Measurements from ENCODE around the gene ATXN1. TPM values are rescaled to one million over a fixed set of nuclear protein-coding genes. Genes with fewer than 3 reads are reported as not detected.
"Not testable (repeated sequence)": the region's sequence is repeated elsewhere in the genome, so short reads cannot be mapped to it uniquely, and the experiment has no call there.

ATXN1 gene
- total RNA-seq, 1 experiment from 2014 or later: 27.0 TPM

- Histone ChIP-seq H3K36me3 (ENCODE audit: low read depth, low read length) (no peaks in the 10 kb centered on the region), H3K4me1 (ENCODE audit: insufficient read depth, low read length) (no peaks in the 10 kb centered on the region), H3K4me3 (ENCODE audit: low read length) (no peak overlapping the region), H4K20me1 (ENCODE audit: low read length) (no peaks in the 10 kb centered on the region), H3K79me2 (ENCODE audit: low read length) (no peaks in the 10 kb centered on the region), H3K9me2 (replicated peaks; ENCODE audit: low read length) (no peaks in the 10 kb centered on the region), H3K27me3 (ENCODE audit: low read length) (no peaks in the 10 kb centered on the region), H3K9ac (ENCODE audit: low read length) (no peak overlapping the region), H3F3A (ENCODE audit: low read length, unreplicated experiment) (no peaks in the 10 kb centered on the region), H3K9me3 (ENCODE audit: low read length) (no peaks in the 10 kb centered on the region), H2AFZ (ENCODE audit: low read length) (no peak overlapping the region), H3K4me2 (ENCODE audit: low read length) (no peak overlapping the region), H3K27ac (ENCODE audit: low read length) (no peak overlapping the region)
- DNase-seq (no peak), ATAC-seq (no peak)
- intact Hi-C loops (cut with micrococcal nuclease): no loop called here
- POLR2A ChIA-PET (ENCODE audit: unreplicated experiment): no interaction called here
- BruUV-seq (replicated peaks): no TSS peak
- CTCF ChIA-PET: no interaction called here
- TF ChIP-seq EZH2 (IDR thresholded peaks at IDR 0.05; ENCODE audit: low read length, unreplicated experiment): no peak
- TF ChIP-seq, protein P1, sequence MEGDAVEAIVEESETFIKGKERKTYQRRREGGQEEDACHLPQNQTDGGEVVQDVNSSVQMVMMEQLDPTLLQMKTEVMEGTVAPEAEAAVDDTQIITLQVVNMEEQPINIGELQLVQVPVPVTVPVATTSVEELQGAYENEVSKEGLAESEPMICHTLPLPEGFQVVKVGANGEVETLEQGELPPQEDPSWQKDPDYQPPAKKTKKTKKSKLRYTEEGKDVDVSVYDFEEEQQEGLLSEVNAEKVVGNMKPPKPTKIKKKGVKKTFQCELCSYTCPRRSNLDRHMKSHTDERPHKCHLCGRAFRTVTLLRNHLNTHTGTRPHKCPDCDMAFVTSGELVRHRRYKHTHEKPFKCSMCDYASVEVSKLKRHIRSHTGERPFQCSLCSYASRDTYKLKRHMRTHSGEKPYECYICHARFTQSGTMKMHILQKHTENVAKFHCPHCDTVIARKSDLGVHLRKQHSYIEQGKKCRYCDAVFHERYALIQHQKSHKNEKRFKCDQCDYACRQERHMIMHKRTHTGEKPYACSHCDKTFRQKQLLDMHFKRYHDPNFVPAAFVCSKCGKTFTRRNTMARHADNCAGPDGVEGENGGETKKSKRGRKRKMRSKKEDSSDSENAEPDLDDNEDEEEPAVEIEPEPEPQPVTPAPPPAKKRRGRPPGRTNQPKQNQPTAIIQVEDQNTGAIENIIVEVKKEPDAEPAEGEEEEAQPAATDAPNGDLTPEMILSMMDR (conservative IDR thresholded peaks at IDR 0.05; ENCODE audit: low read depth, low read length): no peak
- no peak for TF ChIP-seq EZH2phosphoT487 (IDR thresholded peaks at IDR 0.05; ENCODE audit: borderline replicate concordance, low read length)
Observed at GRCh38 chr6:16264785-16265184, 496.5 kb downstream of the ATXN1 start.

DNA sequence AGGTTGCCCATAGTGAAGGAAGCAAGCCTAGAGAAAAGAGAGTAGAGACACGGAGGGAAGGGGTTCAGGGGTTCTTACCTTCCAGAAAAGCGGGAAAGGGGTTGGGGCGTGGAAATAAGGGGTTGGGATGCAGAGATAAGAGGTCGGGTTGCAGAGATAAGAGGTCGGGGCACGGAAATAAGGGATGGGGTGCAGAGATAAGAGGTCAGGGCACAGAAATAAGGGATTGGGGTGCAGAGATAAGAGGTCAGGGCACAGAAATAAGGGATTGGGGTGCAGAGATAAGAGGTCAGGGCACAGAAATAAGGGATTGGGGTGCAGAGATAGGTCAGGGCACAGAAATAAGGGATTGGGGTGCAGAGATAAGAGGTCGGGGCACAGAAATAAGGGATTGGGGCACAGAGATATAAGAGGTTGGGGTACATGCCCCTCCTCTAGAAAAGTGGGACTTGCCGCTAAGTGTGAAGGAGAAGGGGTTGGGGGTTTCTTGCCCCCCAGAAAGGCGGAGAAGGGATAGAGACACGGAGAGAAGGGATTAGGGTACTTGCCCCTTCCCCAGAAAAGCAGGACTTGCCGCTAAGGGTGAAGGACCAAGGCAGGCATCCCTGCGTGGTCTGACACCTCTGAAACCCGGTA, 497.7 kb downstream of the ATXN1 start:
- intact Hi-C loops (cut with micrococcal nuclease): not testable (repeated sequence)

GRCh38 chr6:16262773-16263172, 498.5 kb downstream of the ATXN1 start:
- H3K36me3 ChIP-seq (ENCODE audit: low read depth, low read length); ATAC-seq; H3K27ac ChIP-seq (ENCODE audit: low read length); H3K27me3 ChIP-seq (ENCODE audit: low read length); POLR2A ChIA-PET (ENCODE audit: unreplicated experiment); H3K4me2 ChIP-seq (ENCODE audit: low read length); H3K4me3 ChIP-seq (ENCODE audit: low read length); intact Hi-C loops (cut with micrococcal nuclease); H3K79me2 ChIP-seq (ENCODE audit: low read length); H4K20me1 ChIP-seq (ENCODE audit: low read length); H3K4me1 ChIP-seq (ENCODE audit: insufficient read depth, low read length); H3F3A ChIP-seq (ENCODE audit: low read length, unreplicated experiment); H3K9me2 ChIP-seq (replicated peaks; ENCODE audit: low read length); H3K9ac ChIP-seq (ENCODE audit: low read length); H3K9me3 ChIP-seq (ENCODE audit: low read length); BruUV-seq (replicated peaks); CTCF ChIA-PET; DNase-seq; H2AFZ ChIP-seq (ENCODE audit: low read length): not testable (repeated sequence)

More for the DNA sequence above, 497.7 kb downstream of the ATXN1 start:
- H3K27me3 ChIP-seq (ENCODE audit: low read length); ATAC-seq; H3K9ac ChIP-seq (ENCODE audit: low read length); H3K27ac ChIP-seq (ENCODE audit: low read length); H4K20me1 ChIP-seq (ENCODE audit: low read length); POLR2A ChIA-PET (ENCODE audit: unreplicated experiment); BruUV-seq (replicated peaks); DNase-seq; H2AFZ ChIP-seq (ENCODE audit: low read length); H3F3A ChIP-seq (ENCODE audit: low read length, unreplicated experiment); H3K9me3 ChIP-seq (ENCODE audit: low read length); H3K4me3 ChIP-seq (ENCODE audit: low read length); H3K36me3 ChIP-seq (ENCODE audit: low read depth, low read length); H3K9me2 ChIP-seq (replicated peaks; ENCODE audit: low read length); H3K4me2 ChIP-seq (ENCODE audit: low read length); H3K79me2 ChIP-seq (ENCODE audit: low read length); H3K4me1 ChIP-seq (ENCODE audit: insufficient read depth, low read length); CTCF ChIA-PET: not testable (repeated sequence)

DNA sequence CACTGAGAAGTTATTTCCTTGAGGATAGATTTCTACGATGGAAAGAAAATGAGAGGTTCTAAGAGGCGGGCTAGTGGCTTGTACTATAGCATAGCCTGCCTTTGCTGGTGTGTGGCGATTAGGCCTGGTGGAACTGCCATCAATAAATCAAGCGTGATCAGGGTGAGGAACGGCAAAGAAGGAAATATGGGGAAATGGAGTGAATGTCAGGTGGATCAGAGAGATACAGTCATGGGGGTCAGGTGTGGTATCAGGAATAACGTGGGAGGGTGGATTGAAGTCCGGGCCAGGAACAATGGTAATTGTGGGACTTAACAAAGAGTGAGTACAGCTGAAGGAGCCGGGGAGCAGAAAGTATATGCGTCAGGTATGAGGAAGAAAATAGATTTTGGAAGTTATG, 500.7 kb downstream of the ATXN1 start:
- H3K79me2 ChIP-seq (ENCODE audit: low read length): not testable (repeated sequence)

GRCh38 chr6:16259604-16260003, 501.7 kb downstream of the ATXN1 start:
- intact Hi-C loops (cut with micrococcal nuclease); ATAC-seq; POLR2A ChIA-PET (ENCODE audit: unreplicated experiment): not testable (repeated sequence)

More for the DNA sequence above, 500.7 kb downstream of the ATXN1 start:
- intact Hi-C loops (cut with micrococcal nuclease); H3K36me3 ChIP-seq (ENCODE audit: low read depth, low read length); H3K4me1 ChIP-seq (ENCODE audit: insufficient read depth, low read length); H3F3A ChIP-seq (ENCODE audit: low read length, unreplicated experiment); H3K9ac ChIP-seq (ENCODE audit: low read length); H3K27me3 ChIP-seq (ENCODE audit: low read length); H3K4me3 ChIP-seq (ENCODE audit: low read length); POLR2A ChIA-PET (ENCODE audit: unreplicated experiment); H3K9me3 ChIP-seq (ENCODE audit: low read length); H3K9me2 ChIP-seq (replicated peaks; ENCODE audit: low read length); ATAC-seq; DNase-seq; H3K27ac ChIP-seq (ENCODE audit: low read length); H4K20me1 ChIP-seq (ENCODE audit: low read length); H2AFZ ChIP-seq (ENCODE audit: low read length); H3K4me2 ChIP-seq (ENCODE audit: low read length); CTCF ChIA-PET; BruUV-seq (replicated peaks): not testable (repeated sequence)

More at GRCh38 chr6:16259604-16260003, 501.7 kb downstream of the ATXN1 start:
- H3K9ac ChIP-seq (ENCODE audit: low read length); DNase-seq; H3K27me3 ChIP-seq (ENCODE audit: low read length); H3K27ac ChIP-seq (ENCODE audit: low read length); H3K79me2 ChIP-seq (ENCODE audit: low read length); H3F3A ChIP-seq (ENCODE audit: low read length, unreplicated experiment); BruUV-seq (replicated peaks); H3K4me2 ChIP-seq (ENCODE audit: low read length); H4K20me1 ChIP-seq (ENCODE audit: low read length); H3K9me3 ChIP-seq (ENCODE audit: low read length); CTCF ChIA-PET; H3K36me3 ChIP-seq (ENCODE audit: low read depth, low read length); H2AFZ ChIP-seq (ENCODE audit: low read length); H3K4me3 ChIP-seq (ENCODE audit: low read length); H3K4me1 ChIP-seq (ENCODE audit: insufficient read depth, low read length); H3K9me2 ChIP-seq (replicated peaks; ENCODE audit: low read length): not testable (repeated sequence)

All from PC-3 (cell line).